Measurements from ENCODE around the gene MINDY2.

- TF ChIP-seq POLR2A (IDR thresholded peaks at IDR 0.05) (no peak), CTCF (IDR thresholded peaks at IDR 0.05) (no peak), POLR2AphosphoS5 (IDR thresholded peaks at IDR 0.05; ENCODE audit: insufficient read depth in 1 of 2, low read depth in 1 of 2) (no peak)
Observed at GRCh38 chr15:58762731-58763130, 8.4 kb upstream of the MINDY2 start.
